ENCODE measurements around the gene NSDHL. TPM values are rescaled to one million over a fixed set of nuclear protein-coding genes. Genes with fewer than 3 reads are reported as not detected.
"Not testable (repeated sequence)": the region's sequence is repeated elsewhere in the genome, so short reads cannot be mapped to it uniquely, and the experiment has no call there.

Gene NSDHL
- 100 to 1,000 TPM in 2 of 9 donors, 10 to 100 TPM in 7; 12.9 to 215 (median 25.0) TPM for total RNA-seq
- 100 to 1,000 TPM in 1 of 3 donors, 10 to 100 TPM in 1, 1 to 10 TPM in 1; 7.1 to 228 (median 21.8) TPM for polyA plus RNA-seq
- long read RNA-seq, donor 1, transcript NSDHL-201 (8 exons, 1,929 nt), result major isoform, 37 of 98 reads
- long read RNA-seq, donor 1, partial matches to known transcripts, result 61 of 98 reads
- long read RNA-seq, donor 1, other reads (novel, unspliced or antisense), result 0 of 98 reads
- long read RNA-seq, donor 2, transcript NSDHL-201 (8 exons, 1,929 nt), result major isoform, 24 of 56 reads
- long read RNA-seq, donor 2, partial matches to known transcripts, result 31 of 56 reads
- long read RNA-seq, donor 2, other reads (novel, unspliced or antisense), result 0 of 56 reads
- long read RNA-seq, donor 3, transcript NSDHL-201 (8 exons, 1,929 nt), result major isoform, 39 of 64 reads
- long read RNA-seq, donor 3, partial matches to known transcripts, result 22 of 64 reads
- long read RNA-seq, donor 3, other reads (novel, unspliced or antisense), result 0 of 64 reads
- long read RNA-seq, donor 4, transcript NSDHL-201 (8 exons, 1,929 nt), result major isoform, 32 of 40 reads
- long read RNA-seq, donor 4, partial matches to known transcripts, result 6 of 40 reads
- long read RNA-seq, donor 4, other reads (novel, unspliced or antisense), result 2 of 40 reads
- long read RNA-seq, donor 5, transcript NSDHL-201 (8 exons, 1,929 nt), result major isoform, 44 of 53 reads
- long read RNA-seq, donor 5, partial matches to known transcripts, result 2 of 53 reads
- long read RNA-seq, donor 5, other reads (novel, unspliced or antisense), result 6 of 53 reads
- long read RNA-seq, donor 6, transcript NSDHL-201 (8 exons, 1,929 nt), result major isoform, 9 of 10 reads
- long read RNA-seq, donor 6, partial matches to known transcripts, result 1 of 10 reads
- long read RNA-seq, donor 6, other reads (novel, unspliced or antisense), result 0 of 10 reads
- long read RNA-seq, donor 7, transcript NSDHL-201 (8 exons, 1,929 nt), result major isoform, 15 of 38 reads
- long read RNA-seq, donor 7, partial matches to known transcripts, result 22 of 38 reads
- long read RNA-seq, donor 7, other reads (novel, unspliced or antisense), result 0 of 38 reads
- long read RNA-seq, donor 8, transcript NSDHL-201 (8 exons, 1,929 nt), result major isoform, 31 of 65 reads
- long read RNA-seq, donor 8, partial matches to known transcripts, result 33 of 65 reads
- long read RNA-seq, donor 8, other reads (novel, unspliced or antisense), result 0 of 65 reads
- long read RNA-seq, donor 9, transcript NSDHL-201 (8 exons, 1,929 nt), result major isoform, 20 of 35 reads
- long read RNA-seq, donor 9, partial matches to known transcripts, result 15 of 35 reads
- long read RNA-seq, donor 9, other reads (novel, unspliced or antisense), result 0 of 35 reads
- long read RNA-seq, donor 10, transcript NSDHL-201 (8 exons, 1,929 nt), result major isoform, 18 of 26 reads
- long read RNA-seq, donor 10, partial matches to known transcripts, result 8 of 26 reads
- long read RNA-seq, donor 10, other reads (novel, unspliced or antisense), result 0 of 26 reads

DNA sequence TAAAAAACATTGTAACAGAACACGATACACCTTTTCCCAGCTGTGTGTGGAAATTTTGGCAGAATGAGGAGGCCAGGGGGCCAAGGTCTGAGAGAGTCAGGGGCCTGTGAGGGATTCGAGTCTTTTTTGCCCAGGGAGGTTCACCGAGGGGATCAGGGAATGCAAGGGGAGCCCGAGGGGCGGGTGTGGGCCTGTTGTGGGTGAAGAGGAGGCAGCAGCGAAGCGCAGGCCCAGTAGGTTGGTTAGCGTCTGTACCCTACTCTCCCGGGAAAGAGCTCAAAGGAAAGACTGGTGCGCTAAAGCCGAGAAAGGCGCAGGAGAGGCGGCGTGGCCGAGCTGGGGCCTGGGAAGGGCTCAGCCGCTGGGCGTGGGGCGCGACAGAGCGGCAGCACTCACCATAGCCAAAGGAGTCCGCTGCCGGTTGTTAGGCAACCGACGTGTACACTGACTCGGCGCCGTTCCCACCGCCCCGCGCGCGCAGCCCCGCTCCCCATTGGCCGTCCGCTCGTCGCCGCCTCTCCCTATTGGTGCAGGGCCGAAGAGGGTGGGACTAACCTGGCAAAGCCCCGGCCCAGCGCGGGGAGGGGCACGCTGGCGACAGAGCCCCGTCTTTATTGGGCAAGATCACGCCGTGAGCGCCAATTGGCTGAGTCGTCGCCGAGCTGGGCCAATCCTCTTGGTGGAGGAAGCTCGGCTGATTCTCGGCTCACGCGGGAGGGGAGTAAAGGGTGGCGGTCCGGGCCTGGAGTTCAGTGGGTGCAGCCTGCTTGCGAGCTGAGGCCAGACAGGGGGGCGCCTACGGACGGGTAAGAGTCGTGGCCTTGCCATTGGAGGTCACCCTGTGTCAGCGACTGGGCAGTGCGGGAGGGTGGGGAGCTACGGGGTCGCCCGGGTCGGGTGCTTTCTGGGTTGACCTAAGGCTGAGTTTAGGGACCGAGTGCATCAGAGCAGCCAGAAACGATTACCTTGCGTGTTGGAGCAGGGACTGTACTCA, at the start of gene NSDHL, which contains the start of gene CETN2:
TSS of gene NSDHL (plus strand) at position 752 of the 994 bp plus-strand sequence. CDS start 15,262 bp downstream, outside the sequence.
TSS of gene CETN2 (minus strand) at position 446 of the 994 bp plus-strand sequence. CDS start at position 399, 47 bp downstream.
- intact Hi-C loops (cut with DNase I), result no loop called here
- TF ChIP-seq, protein P1, sequence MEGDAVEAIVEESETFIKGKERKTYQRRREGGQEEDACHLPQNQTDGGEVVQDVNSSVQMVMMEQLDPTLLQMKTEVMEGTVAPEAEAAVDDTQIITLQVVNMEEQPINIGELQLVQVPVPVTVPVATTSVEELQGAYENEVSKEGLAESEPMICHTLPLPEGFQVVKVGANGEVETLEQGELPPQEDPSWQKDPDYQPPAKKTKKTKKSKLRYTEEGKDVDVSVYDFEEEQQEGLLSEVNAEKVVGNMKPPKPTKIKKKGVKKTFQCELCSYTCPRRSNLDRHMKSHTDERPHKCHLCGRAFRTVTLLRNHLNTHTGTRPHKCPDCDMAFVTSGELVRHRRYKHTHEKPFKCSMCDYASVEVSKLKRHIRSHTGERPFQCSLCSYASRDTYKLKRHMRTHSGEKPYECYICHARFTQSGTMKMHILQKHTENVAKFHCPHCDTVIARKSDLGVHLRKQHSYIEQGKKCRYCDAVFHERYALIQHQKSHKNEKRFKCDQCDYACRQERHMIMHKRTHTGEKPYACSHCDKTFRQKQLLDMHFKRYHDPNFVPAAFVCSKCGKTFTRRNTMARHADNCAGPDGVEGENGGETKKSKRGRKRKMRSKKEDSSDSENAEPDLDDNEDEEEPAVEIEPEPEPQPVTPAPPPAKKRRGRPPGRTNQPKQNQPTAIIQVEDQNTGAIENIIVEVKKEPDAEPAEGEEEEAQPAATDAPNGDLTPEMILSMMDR (IDR thresholded peaks at IDR 0.05), result no peak
- TF ChIP-seq POLR2A (IDR thresholded peaks at IDR 0.05), result peak in 1 of 2 donors; percentile 72

DNA sequence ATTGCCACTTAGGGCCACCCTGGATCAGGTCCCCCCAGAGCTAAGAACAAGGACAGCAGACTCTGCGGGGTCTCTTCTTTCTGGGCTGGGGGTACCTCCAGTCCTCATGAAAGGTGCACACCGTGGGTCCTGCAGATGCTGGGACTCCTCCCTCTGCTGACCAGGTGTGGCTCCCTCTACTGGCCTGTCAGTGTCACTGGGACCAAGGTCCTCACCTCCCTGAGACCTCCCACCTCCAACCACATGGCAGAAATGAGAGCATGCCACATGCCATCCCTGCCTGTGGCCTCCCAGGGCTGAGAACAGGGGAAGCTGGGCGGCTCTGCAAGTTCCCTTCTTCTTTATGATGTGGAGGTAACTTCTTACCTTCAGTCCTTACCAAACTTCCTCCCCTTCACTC, 43.8 kb upstream of the NSDHL start:
- H3K4me1 ChIP-seq (replicated peaks in 1 of 2); intact Hi-C loops (cut with DNase I); DNase-seq; H3K4me3 ChIP-seq; H3K9me3 ChIP-seq (replicated peaks in 1 of 3); H3K36me3 ChIP-seq (replicated peaks in 1 of 2); H3K27me3 ChIP-seq; H3K27ac ChIP-seq: not testable (repeated sequence)
- no CpG with 5 or more reads among the region's 3 CpGs for WGBS, 4 donors

More for the DNA sequence above, at the start of gene NSDHL, which contains the start of gene CETN2:
- Histone ChIP-seq H3K9me3 (replicated peaks in 1 of 3) (no peaks in the 10 kb centered on the region), H3K27ac (peak within 1 kb of the TSS in 4 of 5 donors; percentile 61 to 90 (median 70)), H3K4me3 (peak within 1 kb of the TSS; percentile 40 to 66 (median 44)), H3K36me3 (replicated peaks in 1 of 2) (no peaks in the 10 kb centered on the region), H3K4me1 (replicated peaks in 1 of 2) (peaks cover 0 to 15% of the 10 kb centered on the region in 2 donors), H3K27me3 (no peaks in the 10 kb centered on the region)
- peak; percentile 95 to 98 (median 97) for DNase-seq
- WGBS, 4 donors, result 0 to 46% (median 17%) methylated on average over 12 to 71 of the region's 71 CpGs

DNA sequence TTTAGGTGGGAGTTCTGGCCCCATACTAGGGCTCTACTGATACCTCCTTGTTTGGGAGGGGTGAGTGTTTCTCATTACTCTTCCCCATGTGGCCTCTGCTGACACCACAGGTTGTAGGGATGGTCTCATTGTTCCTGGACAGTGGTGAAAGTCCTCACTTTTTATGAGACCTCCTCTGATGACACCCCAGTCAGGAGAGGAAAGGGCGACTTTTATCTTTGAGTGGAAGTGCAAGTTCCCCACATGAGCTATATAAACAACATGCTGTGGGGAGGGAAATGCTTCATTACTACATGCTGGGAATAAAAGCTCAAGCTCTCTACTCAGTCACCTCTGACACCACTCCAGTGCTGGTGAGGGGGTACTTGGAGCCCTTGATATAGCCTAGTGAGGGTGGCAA, 31.9 kb upstream of the NSDHL start:
- H3K4me1 ChIP-seq (replicated peaks in 1 of 2), result no peaks in the 10 kb centered on the region
- WGBS, 4 donors, result 43 to 68% (median 60%) methylated on average over 1 of the region's 1 CpG
- H3K27me3 ChIP-seq, result peaks cover under 1% of the 10 kb centered on the region
- no peak for DNase-seq
- no peaks in the 10 kb centered on the region for H3K9me3 ChIP-seq (replicated peaks in 1 of 3)
- intact Hi-C loops (cut with DNase I), result no loop called here
- H3K4me3 ChIP-seq, result no peak overlapping the region
- no peak for TF ChIP-seq POLR2A (IDR thresholded peaks at IDR 0.05)
- TF ChIP-seq, protein P1 (IDR thresholded peaks at IDR 0.05), result no peak
- no peak overlapping the region for H3K27ac ChIP-seq
- H3K36me3 ChIP-seq (replicated peaks in 1 of 2), result no peaks in the 10 kb centered on the region
